ENCODE results near the gene SLC1A2.

DNA sequence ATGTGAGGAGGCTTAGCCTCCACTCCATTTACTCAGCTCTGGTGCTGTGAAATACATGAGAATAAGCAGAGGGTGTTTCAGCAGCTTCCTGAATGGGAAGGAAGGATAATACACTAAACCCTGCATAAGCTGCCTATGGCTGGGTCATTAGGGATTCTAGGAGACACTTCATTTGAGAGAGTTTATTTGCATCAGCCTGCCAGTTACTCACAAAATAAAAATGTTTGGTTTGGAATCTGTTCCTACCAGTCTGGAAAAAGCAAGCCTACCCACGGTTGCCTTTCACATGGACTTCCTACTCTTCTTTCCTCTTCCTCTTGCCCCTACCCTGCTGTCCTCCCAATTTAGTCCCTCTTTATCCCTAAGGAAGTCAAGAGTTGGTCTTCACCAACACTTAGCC is 20.5 kb downstream of the SLC1A2 start:
- TF ChIP-seq, protein P1, sequence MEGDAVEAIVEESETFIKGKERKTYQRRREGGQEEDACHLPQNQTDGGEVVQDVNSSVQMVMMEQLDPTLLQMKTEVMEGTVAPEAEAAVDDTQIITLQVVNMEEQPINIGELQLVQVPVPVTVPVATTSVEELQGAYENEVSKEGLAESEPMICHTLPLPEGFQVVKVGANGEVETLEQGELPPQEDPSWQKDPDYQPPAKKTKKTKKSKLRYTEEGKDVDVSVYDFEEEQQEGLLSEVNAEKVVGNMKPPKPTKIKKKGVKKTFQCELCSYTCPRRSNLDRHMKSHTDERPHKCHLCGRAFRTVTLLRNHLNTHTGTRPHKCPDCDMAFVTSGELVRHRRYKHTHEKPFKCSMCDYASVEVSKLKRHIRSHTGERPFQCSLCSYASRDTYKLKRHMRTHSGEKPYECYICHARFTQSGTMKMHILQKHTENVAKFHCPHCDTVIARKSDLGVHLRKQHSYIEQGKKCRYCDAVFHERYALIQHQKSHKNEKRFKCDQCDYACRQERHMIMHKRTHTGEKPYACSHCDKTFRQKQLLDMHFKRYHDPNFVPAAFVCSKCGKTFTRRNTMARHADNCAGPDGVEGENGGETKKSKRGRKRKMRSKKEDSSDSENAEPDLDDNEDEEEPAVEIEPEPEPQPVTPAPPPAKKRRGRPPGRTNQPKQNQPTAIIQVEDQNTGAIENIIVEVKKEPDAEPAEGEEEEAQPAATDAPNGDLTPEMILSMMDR (IDR thresholded peaks at IDR 0.05; ENCODE audit: low read depth, low read length): no peak
- TF ChIP-seq POLR2A (IDR thresholded peaks at IDR 0.05; ENCODE audit: extremely low read depth, insufficient read length) (no peak), MYC (IDR thresholded peaks at IDR 0.05; ENCODE audit: low read depth, low read length) (no peak)
